ENCODE data around the gene ZFPM1.

Gene ZFPM1

GRCh38 chr16:88538366-88539060, 85.4 kb downstream of the ZFPM1 start:
- peaks cover 9% of the 10 kb centered on the region for H3K79me2 ChIP-seq (ENCODE audit: control insufficient read depth, insufficient read depth, low read length, unreplicated experiment)

DNA sequence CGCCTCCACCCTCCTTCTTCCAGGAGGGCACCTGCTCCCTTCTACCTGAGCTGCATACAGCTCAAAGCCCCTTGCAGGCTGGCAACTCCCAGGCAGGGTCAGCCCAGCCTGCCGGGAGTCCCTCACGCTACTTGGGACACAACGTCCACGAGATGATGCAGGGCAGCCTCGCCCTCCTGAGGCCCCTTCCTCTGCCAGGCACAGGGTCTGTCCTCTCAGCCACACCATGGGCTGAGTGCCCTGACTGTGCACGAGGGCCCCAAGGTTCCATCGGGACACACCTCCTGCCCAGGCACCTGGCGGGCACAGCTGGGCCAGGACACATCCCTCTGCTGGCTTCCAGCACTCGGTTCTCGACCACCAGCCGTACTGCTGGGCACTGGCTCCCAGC, 86.2 kb downstream of the ZFPM1 start:
- H3K4me1 ChIP-seq (ENCODE audit: control insufficient read depth, insufficient read depth, low read length, unreplicated experiment): peaks cover 6% of the 10 kb centered on the region
- no peaks in the 10 kb centered on the region for H3K36me3 ChIP-seq (ENCODE audit: insufficient read depth, low read length)
- no peak overlapping the region for H3K27ac ChIP-seq (ENCODE audit: low read depth, low read length)
- H3K79me2 ChIP-seq (ENCODE audit: control insufficient read depth, insufficient read depth, low read length, unreplicated experiment): peaks cover 9% of the 10 kb centered on the region
- no peak overlapping the region for H2AFZ ChIP-seq (ENCODE audit: low read length, unreplicated experiment)
- peaks cover 52% of the 10 kb centered on the region for H3K27me3 ChIP-seq (ENCODE audit: insufficient read depth, low read length)
- H3K4me3 ChIP-seq (ENCODE audit: low read depth, low read length): no peak overlapping the region

More at GRCh38 chr16:88538366-88539060, 85.4 kb downstream of the ZFPM1 start:
- H3K27me3 ChIP-seq (ENCODE audit: insufficient read depth, low read length): peaks cover 49% of the 10 kb centered on the region
- H3K4me3 ChIP-seq (ENCODE audit: low read depth, low read length): no peak overlapping the region
- H3K36me3 ChIP-seq (ENCODE audit: insufficient read depth, low read length): no peaks in the 10 kb centered on the region
- no peak overlapping the region for H3K27ac ChIP-seq (ENCODE audit: low read depth, low read length)
- H3K4me1 ChIP-seq (ENCODE audit: control insufficient read depth, insufficient read depth, low read length, unreplicated experiment): peaks cover 6% of the 10 kb centered on the region
- no peak overlapping the region for H2AFZ ChIP-seq (ENCODE audit: low read length, unreplicated experiment)

GRCh38 chr16:88539652-88540345, 86.7 kb downstream of the ZFPM1 start:
- H3K27me3 ChIP-seq (ENCODE audit: insufficient read depth, low read length): peaks cover 52% of the 10 kb centered on the region
- H3K4me1 ChIP-seq (ENCODE audit: control insufficient read depth, insufficient read depth, low read length, unreplicated experiment): peaks cover 6% of the 10 kb centered on the region
- H3K36me3 ChIP-seq (ENCODE audit: insufficient read depth, low read length): no peaks in the 10 kb centered on the region
- H2AFZ ChIP-seq (ENCODE audit: low read length, unreplicated experiment): no peak overlapping the region
- H3K4me3 ChIP-seq (ENCODE audit: low read depth, low read length): no peak overlapping the region
- peaks cover 9% of the 10 kb centered on the region for H3K79me2 ChIP-seq (ENCODE audit: control insufficient read depth, insufficient read depth, low read length, unreplicated experiment)
- H3K27ac ChIP-seq (ENCODE audit: low read depth, low read length): no peak overlapping the region

GRCh38 chr16:88540346-88540977, 87.4 kb downstream of the ZFPM1 start:
- Histone ChIP-seq H3K4me3 (ENCODE audit: low read depth, low read length) (no peak overlapping the region), H3K36me3 (ENCODE audit: insufficient read depth, low read length) (no peaks in the 10 kb centered on the region), H3K79me2 (ENCODE audit: control insufficient read depth, insufficient read depth, low read length, unreplicated experiment) (peaks cover 2% of the 10 kb centered on the region), H3K27me3 (ENCODE audit: insufficient read depth, low read length) (peaks cover 58% of the 10 kb centered on the region), H3K4me1 (ENCODE audit: control insufficient read depth, insufficient read depth, low read length, unreplicated experiment) (no peaks in the 10 kb centered on the region), H3K27ac (ENCODE audit: low read depth, low read length) (no peak overlapping the region), H2AFZ (ENCODE audit: low read length, unreplicated experiment) (no peak overlapping the region)

DNA sequence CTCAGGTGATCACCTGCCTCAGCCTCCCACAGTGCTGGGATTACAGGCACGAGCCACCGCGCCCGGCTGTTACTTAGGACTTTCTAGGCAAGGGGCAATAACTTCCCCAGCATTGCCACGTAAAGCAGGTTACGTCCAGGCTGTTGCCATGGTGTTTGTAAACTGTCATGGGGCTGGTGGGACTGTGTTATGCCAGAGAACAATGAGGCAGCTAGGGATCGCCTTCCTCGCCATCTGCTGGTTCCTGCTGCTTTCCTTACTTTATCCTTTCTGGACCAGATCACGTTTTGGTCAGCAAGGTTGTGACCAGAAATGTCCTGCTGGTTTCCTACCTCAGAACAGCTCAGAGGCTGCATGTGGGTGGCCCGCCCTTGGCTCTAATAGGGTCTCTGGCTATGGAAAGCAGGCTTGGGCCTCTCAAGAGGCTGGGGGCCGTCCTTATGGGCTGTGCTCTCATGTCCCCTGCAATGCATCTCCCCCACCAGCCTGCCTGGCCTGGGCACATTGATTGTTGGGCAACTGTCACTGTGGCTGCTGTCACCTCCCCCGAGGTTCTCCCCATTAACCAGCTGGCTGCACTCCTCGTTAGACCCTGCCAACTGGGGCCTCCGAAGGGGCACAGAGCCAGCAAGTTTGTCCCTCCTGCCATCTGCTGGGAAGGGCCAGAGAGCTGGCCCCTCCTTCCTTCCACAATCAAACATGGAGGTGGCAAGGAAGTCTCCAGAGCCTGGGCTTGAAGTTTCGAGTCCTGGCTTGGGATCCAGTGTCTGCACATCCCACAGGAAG, 88.9 kb downstream of the ZFPM1 start:
- Histone ChIP-seq H3K79me2 (ENCODE audit: control insufficient read depth, insufficient read depth, low read length, unreplicated experiment) (no peaks in the 10 kb centered on the region), H2AFZ (ENCODE audit: low read length, unreplicated experiment) (no peak overlapping the region), H3K27me3 (ENCODE audit: insufficient read depth, low read length) (peaks cover 71% of the 10 kb centered on the region), H3K27ac (ENCODE audit: low read depth, low read length) (no peak overlapping the region), H3K36me3 (ENCODE audit: insufficient read depth, low read length) (no peaks in the 10 kb centered on the region), H3K4me1 (ENCODE audit: control insufficient read depth, insufficient read depth, low read length, unreplicated experiment) (no peaks in the 10 kb centered on the region), H3K4me3 (ENCODE audit: low read depth, low read length) (no peak overlapping the region)

DNA sequence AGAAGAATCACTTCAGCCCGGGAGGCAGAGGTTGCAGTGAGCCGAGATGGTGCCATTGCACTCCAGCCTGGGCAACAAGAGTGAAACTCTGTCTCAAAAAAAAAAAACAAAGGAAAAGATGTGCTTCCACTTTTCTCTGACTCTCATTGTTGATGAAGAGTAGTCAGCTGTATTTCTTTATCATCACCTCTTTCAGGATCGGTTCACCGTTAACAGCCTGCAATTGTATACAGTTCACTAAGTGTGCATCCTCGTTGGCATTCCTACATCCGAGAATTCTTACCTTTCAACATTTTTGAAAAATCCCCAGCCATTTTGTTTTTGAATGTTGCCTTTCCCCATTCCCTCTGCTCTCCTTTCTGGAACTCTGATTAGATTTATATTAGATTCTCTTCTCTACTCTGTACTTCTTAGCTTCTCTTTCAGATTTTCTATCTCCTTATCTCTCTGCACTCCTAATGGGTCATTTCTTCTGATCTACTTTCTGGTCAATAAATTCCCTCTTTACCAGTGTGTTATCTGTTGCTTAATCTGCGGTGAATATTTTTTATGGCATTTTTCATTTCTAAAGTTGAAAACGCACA, 90.2 kb downstream of the ZFPM1 start:
- H3K4me1 ChIP-seq (ENCODE audit: control insufficient read depth, insufficient read depth, low read length, unreplicated experiment): no peaks in the 10 kb centered on the region
- H3K36me3 ChIP-seq (ENCODE audit: insufficient read depth, low read length): no peaks in the 10 kb centered on the region
- H3K79me2 ChIP-seq (ENCODE audit: control insufficient read depth, insufficient read depth, low read length, unreplicated experiment): no peaks in the 10 kb centered on the region
- no peak overlapping the region for H3K4me3 ChIP-seq (ENCODE audit: low read depth, low read length)
- H2AFZ ChIP-seq (ENCODE audit: low read length, unreplicated experiment): no peak overlapping the region
- H3K27me3 ChIP-seq (ENCODE audit: insufficient read depth, low read length): peaks cover 66% of the 10 kb centered on the region
- H3K27ac ChIP-seq (ENCODE audit: low read depth, low read length): no peak overlapping the region

GRCh38 chr16:88545781-88546180, 92.7 kb downstream of the ZFPM1 start:
- no peaks in the 10 kb centered on the region for H3K79me2 ChIP-seq (ENCODE audit: control insufficient read depth, insufficient read depth, low read length, unreplicated experiment)
- H3K4me1 ChIP-seq (ENCODE audit: control insufficient read depth, insufficient read depth, low read length, unreplicated experiment): peaks cover 3% of the 10 kb centered on the region
- H3K36me3 ChIP-seq (ENCODE audit: insufficient read depth, low read length): no peaks in the 10 kb centered on the region
- no peak overlapping the region for H3K4me3 ChIP-seq (ENCODE audit: low read depth, low read length)
- H2AFZ ChIP-seq (ENCODE audit: low read length, unreplicated experiment): no peak overlapping the region
- H3K27ac ChIP-seq (ENCODE audit: low read depth, low read length): no peak overlapping the region
- peaks cover 41% of the 10 kb centered on the region for H3K27me3 ChIP-seq (ENCODE audit: insufficient read depth, low read length)

DNA sequence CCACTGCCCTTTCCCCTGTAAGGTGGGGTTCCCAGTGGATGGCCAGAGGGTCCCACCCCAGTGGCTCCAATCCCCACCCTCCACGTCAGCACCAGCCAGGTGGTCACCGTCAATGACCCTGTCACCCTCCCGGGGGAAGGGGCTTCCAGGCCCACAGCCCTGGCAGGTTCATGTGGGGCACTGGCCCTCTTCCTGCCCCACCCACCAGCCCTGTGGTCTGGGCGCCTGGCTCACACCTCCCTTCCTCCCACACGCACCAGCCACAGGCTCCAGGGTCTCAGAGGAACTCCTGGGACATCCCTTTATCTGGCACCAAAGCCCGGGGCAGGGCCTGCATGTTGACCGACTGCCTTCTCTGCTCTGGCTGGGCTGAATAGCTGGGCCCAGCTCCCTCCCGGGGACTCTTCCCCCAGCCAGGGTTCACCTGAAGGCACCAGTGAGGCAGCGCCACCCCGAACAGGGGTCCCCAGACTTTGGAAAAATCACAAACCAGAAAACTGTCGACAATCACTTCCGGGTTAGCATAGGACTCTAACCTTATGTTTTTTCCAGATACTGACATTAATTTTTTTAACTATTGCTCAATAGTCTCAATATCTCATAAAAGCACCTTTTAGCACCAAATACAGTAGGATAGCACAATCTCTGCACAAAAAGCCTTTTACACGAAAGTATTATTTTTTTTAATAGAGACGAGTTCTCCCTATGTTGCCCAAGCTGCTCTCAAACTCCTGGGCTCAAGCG, 95.2 kb downstream of the ZFPM1 start:
- no peaks in the 10 kb centered on the region for H3K79me2 ChIP-seq (ENCODE audit: control insufficient read depth, insufficient read depth, low read length, unreplicated experiment)
- peaks cover 3% of the 10 kb centered on the region for H3K4me1 ChIP-seq (ENCODE audit: control insufficient read depth, insufficient read depth, low read length, unreplicated experiment)
- peaks cover 24% of the 10 kb centered on the region for H3K27me3 ChIP-seq (ENCODE audit: insufficient read depth, low read length)
- H3K27ac ChIP-seq (ENCODE audit: low read depth, low read length): no peak overlapping the region
- no peak overlapping the region for H3K4me3 ChIP-seq (ENCODE audit: low read depth, low read length)
- H2AFZ ChIP-seq (ENCODE audit: low read length, unreplicated experiment): no peak overlapping the region
- H3K36me3 ChIP-seq (ENCODE audit: insufficient read depth, low read length): no peaks in the 10 kb centered on the region

GRCh38 chr16:88548985-88549384, 95.9 kb downstream of the ZFPM1 start:
- Histone ChIP-seq H3K27me3 (ENCODE audit: insufficient read depth, low read length) (peaks cover 19% of the 10 kb centered on the region), H3K79me2 (ENCODE audit: control insufficient read depth, insufficient read depth, low read length, unreplicated experiment) (no peaks in the 10 kb centered on the region), H3K4me3 (ENCODE audit: low read depth, low read length) (no peak overlapping the region), H3K4me1 (ENCODE audit: control insufficient read depth, insufficient read depth, low read length, unreplicated experiment) (peaks cover 3% of the 10 kb centered on the region), H2AFZ (ENCODE audit: low read length, unreplicated experiment) (no peak overlapping the region), H3K36me3 (ENCODE audit: insufficient read depth, low read length) (no peaks in the 10 kb centered on the region), H3K27ac (ENCODE audit: low read depth, low read length) (no peak overlapping the region)
